ENCODE measurements around the gene CYYR1. TPM values are rescaled to one million over a fixed set of nuclear protein-coding genes. Genes with fewer than 3 reads are reported as not detected.

The CYYR1 gene
- total and polyA plus RNA-seq, 7 donors = 1.8 to 13.0 (median 4.5) TPM

DNA sequence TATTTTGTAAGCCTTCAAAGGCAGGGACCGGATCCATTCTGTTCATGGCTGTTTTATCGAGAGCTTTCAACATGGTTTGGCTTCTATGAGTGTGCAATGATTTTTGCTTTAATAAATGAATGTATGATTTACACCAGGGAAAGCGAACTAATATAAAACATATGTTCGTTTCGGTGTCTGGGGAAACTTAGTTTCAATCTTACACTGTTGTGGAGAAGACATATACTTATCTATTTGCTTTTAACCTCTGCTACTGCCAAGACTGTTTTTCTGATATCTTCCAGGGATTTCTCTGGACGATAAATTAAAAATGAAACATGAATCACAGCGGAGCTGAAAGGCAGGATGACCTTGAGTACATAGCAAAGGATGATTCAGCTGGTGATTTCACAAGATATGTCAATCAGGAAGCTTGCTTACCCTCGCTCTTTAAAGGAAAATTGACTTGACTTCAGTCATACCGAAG lies 14.7 kb upstream of the CYYR1 start:
- Histone ChIP-seq H3K4me3 (no peak overlapping the region), H3K27ac (no peak overlapping the region), H3K4me1 (no peaks in the 10 kb centered on the region), H3K36me3 (no peaks in the 10 kb centered on the region), H3K27me3 (no peaks in the 10 kb centered on the region), H3K9me3 (no peaks in the 10 kb centered on the region)
- intact Hi-C loops (cut with DNase I) = no loop called here
- no peak for TF ChIP-seq EP300 (IDR thresholded peaks at IDR 0.05)
- TF ChIP-seq POLR2AphosphoS5 (IDR thresholded peaks at IDR 0.05) = peak in 3 of 4 donors; percentile 13 to 38 (median 38)
- TF ChIP-seq POLR2A (IDR thresholded peaks at IDR 0.05) = no peak
- TF ChIP-seq, protein P1, sequence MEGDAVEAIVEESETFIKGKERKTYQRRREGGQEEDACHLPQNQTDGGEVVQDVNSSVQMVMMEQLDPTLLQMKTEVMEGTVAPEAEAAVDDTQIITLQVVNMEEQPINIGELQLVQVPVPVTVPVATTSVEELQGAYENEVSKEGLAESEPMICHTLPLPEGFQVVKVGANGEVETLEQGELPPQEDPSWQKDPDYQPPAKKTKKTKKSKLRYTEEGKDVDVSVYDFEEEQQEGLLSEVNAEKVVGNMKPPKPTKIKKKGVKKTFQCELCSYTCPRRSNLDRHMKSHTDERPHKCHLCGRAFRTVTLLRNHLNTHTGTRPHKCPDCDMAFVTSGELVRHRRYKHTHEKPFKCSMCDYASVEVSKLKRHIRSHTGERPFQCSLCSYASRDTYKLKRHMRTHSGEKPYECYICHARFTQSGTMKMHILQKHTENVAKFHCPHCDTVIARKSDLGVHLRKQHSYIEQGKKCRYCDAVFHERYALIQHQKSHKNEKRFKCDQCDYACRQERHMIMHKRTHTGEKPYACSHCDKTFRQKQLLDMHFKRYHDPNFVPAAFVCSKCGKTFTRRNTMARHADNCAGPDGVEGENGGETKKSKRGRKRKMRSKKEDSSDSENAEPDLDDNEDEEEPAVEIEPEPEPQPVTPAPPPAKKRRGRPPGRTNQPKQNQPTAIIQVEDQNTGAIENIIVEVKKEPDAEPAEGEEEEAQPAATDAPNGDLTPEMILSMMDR (IDR thresholded peaks at IDR 0.05) = no peak
- no peak for DNase-seq
- 84 to 85% methylated on average over 9 of the region's 9 CpGs for WGBS, 2 donors

DNA sequence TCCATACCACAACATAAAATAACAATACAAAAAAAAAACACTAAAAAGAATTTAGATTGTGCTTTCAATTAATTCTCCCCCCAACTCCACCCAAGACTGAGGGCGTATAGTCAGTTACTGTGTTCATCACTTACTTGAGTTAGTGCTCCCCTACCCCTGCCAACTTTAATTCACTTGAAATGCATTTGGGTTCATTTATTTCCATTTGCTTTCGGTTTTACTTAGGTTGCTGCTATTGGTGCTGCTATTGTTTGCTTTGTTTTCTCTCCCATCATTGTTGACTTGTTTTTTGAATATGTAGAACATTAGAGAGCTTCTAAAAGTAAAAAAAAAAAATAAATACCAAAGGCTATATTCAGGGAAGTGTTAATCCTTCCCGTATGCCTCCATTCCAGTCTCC lies 10.7 kb upstream of the CYYR1 start:
- no peaks in the 10 kb centered on the region for H3K9me3 ChIP-seq
- no peaks in the 10 kb centered on the region for H3K4me1 ChIP-seq
- TF ChIP-seq EP300 (IDR thresholded peaks at IDR 0.05) = no peak
- TF ChIP-seq POLR2AphosphoS5 (IDR thresholded peaks at IDR 0.05) = no peak
- TF ChIP-seq, protein P1 (IDR thresholded peaks at IDR 0.05) = no peak
- no peak for TF ChIP-seq POLR2A (IDR thresholded peaks at IDR 0.05)
- no peak for DNase-seq
- intact Hi-C loops (cut with DNase I) = no loop called here
- no peaks in the 10 kb centered on the region for H3K27me3 ChIP-seq
- H3K27ac ChIP-seq = no peak overlapping the region
- WGBS, 2 donors = 72 to 83% methylated on average over 3 of the region's 3 CpGs
- H3K4me3 ChIP-seq = no peak overlapping the region
- no peaks in the 10 kb centered on the region for H3K36me3 ChIP-seq

DNA sequence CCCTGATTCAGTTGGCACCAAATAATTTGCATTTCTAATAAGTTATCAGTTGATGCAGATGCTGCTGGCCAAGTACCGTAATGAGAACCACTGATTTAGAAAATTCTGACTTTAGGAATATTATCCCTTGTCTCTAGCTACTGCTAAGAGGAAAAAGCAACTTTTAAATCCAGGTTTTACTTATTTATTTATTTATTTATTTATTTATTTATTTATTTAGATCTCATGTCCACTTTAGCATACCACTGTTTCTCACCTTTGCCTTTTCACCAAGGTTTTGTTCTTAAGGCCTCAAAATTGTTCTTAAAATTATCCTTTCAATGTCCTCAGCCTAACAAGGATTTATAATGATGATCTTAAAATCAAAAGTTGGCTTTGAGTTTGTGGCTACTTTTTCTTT lies 8.7 kb upstream of the CYYR1 start:
- intact Hi-C loops (cut with DNase I) = no loop called here
- DNase-seq = no peak
- TF ChIP-seq POLR2A (IDR thresholded peaks at IDR 0.05) (no peak), POLR2AphosphoS5 (IDR thresholded peaks at IDR 0.05) (no peak), EP300 (IDR thresholded peaks at IDR 0.05) (no peak)
- TF ChIP-seq, protein P1 (IDR thresholded peaks at IDR 0.05) = no peak
- Histone ChIP-seq H3K27me3 (no peaks in the 10 kb centered on the region), H3K36me3 (no peaks in the 10 kb centered on the region), H3K4me1 (no peaks in the 10 kb centered on the region), H3K9me3 (no peaks in the 10 kb centered on the region), H3K4me3 (no peak overlapping the region), H3K27ac (no peak overlapping the region)
- WGBS, 2 donors = 90 to 96% methylated on average over 1 of the region's 1 CpG

DNA sequence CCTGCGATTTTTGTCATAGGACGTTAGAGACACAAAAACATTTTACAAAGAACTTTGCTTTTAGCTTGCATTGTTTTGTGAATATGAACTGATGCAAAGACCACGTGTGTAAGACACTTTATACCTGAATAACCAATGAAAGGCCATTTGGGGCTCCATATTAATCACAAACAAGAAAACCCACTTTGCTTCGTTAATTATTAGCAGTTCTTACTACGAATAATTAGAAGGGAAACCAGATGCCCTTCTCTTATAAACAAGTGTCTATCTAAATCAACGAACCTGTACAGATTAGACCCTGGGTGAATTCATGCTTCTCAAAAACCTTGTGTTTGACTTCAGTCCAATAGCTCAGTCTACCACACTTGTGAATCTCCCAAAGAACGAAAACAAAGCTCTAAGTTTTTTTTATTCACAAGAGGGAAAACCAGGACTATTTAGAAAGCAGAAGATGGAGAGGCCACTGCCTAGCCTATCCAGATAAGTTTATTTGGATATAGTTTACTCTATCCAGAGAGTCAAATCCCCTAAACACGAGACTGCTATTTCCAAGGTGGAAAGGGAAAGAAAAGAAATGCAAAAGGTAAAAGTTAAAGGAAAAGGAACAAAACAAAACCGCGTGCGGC lies 897 bp downstream of the CYYR1 start:
- H3K9me3 ChIP-seq = no peaks in the 10 kb centered on the region
- H3K27ac ChIP-seq = peak overlapping the region; percentile 35 to 66 (median 41)
- H3K4me1 ChIP-seq = no peaks in the 10 kb centered on the region
- intact Hi-C loops (cut with DNase I) = no loop called here
- H3K36me3 ChIP-seq = no peaks in the 10 kb centered on the region
- 18 to 28% methylated on average over 11 of the region's 11 CpGs for WGBS, 2 donors
- H3K27me3 ChIP-seq = peaks cover 5 to 19% (median 9%) of the 10 kb centered on the region in 3 donors
- TF ChIP-seq, protein P1 (IDR thresholded peaks at IDR 0.05) = no peak
- TF ChIP-seq POLR2AphosphoS5 (IDR thresholded peaks at IDR 0.05) = no peak
- no peak for TF ChIP-seq EP300 (IDR thresholded peaks at IDR 0.05)
- TF ChIP-seq POLR2A (IDR thresholded peaks at IDR 0.05) = no peak
- DNase-seq = no peak
- peak overlapping the region; percentile 4 to 39 (median 32) for H3K4me3 ChIP-seq

DNA sequence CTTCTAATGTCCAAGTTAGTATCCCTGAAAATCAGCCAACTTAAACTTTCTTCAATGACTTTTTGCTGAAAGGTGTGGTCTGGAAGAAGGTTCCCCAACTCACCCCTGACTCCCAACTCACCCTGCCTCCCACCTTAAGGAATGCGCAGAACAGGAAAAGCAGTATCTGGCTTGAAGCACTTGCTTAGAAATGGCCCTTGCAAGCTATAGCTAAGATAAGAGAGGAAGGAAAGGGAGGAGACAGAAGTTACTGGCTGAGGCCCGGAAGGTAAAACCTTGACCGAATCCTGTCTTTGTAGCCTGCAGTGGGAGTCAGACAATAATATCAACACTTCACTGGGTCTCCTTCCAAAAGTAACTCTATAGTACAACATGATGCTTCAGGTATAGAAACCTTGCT lies 2.9 kb downstream of the CYYR1 start:
- DNase-seq = no peak
- no peak for TF ChIP-seq POLR2A (IDR thresholded peaks at IDR 0.05)
- TF ChIP-seq POLR2AphosphoS5 (IDR thresholded peaks at IDR 0.05) = peak in 2 of 4 donors; percentile 15 to 43
- no peak for TF ChIP-seq EP300 (IDR thresholded peaks at IDR 0.05)
- TF ChIP-seq, protein P1 (IDR thresholded peaks at IDR 0.05) = no peak
- WGBS, 2 donors = 42 to 67% methylated on average over 3 of the region's 3 CpGs
- peak overlapping the region in 1 of 4 donors; percentile 15 for H3K27ac ChIP-seq
- no peak overlapping the region for H3K4me3 ChIP-seq
- intact Hi-C loops (cut with DNase I) = no loop called here
- H3K27me3 ChIP-seq = peaks cover 5 to 19% (median 9%) of the 10 kb centered on the region in 3 donors
- no peaks in the 10 kb centered on the region for H3K4me1 ChIP-seq
- no peaks in the 10 kb centered on the region for H3K36me3 ChIP-seq
- H3K9me3 ChIP-seq = no peaks in the 10 kb centered on the region
